Adrenal gland (tissue), 5 donors: ENCODE measurements around the gene AK5.

Experiments used
- POLR2A ChIP-seq, 2 donors: fragments of 450-650 bp; IDR thresholded peaks; one replicate each; pipeline ENCODE4 v1.6.1; 2017; ENCODE audit warnings: antibody characterized with exemption in 2 of 2, mild to moderate bottlenecking in 2 of 2, moderate library complexity in 1 of 2
- TF ChIP-seq, protein P1 (sequence below), 6 experiments: fragments of 450-650 bp in 4 of 6; fragments of 200-600 bp in 2 of 6; sonication (generic) in 1 of 6; IDR thresholded peaks; 1 replicate in 5 of 6; 2 replicates in 1 of 6; pipeline versions ENCODE4 v1.5.1 to v1.8.0; 2016 to 2021; ENCODE audit warnings: antibody characterized with exemption in 6 of 6, mild to moderate bottlenecking in 2 of 6, moderate library complexity in 1 of 6
- donor health status: DM: no; HTN: no; CAD: no.

DNA sequence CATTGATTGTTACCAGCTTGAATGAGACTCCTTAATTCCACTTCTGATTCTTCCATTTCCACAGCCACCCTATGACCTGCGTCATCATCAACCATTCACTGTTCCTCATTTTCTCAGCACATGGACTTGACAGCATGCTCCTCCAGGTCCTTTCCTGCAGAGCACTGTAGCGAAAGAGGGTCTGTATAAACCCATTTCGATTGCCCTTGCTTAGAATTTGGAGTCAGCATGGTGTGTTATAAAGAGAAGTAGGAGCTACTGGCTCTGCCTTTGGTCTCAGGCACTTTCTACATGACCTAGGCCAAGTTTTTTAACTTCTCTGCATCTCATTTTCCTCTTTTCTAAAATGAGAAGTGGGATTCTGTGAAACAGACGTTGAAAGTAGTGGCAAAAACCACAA lies 133.8 kb downstream of the AK5 start:
- no peak for TF ChIP-seq POLR2A (IDR thresholded peaks at IDR 0.05)
- TF ChIP-seq, protein P1, sequence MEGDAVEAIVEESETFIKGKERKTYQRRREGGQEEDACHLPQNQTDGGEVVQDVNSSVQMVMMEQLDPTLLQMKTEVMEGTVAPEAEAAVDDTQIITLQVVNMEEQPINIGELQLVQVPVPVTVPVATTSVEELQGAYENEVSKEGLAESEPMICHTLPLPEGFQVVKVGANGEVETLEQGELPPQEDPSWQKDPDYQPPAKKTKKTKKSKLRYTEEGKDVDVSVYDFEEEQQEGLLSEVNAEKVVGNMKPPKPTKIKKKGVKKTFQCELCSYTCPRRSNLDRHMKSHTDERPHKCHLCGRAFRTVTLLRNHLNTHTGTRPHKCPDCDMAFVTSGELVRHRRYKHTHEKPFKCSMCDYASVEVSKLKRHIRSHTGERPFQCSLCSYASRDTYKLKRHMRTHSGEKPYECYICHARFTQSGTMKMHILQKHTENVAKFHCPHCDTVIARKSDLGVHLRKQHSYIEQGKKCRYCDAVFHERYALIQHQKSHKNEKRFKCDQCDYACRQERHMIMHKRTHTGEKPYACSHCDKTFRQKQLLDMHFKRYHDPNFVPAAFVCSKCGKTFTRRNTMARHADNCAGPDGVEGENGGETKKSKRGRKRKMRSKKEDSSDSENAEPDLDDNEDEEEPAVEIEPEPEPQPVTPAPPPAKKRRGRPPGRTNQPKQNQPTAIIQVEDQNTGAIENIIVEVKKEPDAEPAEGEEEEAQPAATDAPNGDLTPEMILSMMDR (IDR thresholded peaks at IDR 0.05) = no peak
